Kidney (tissue), 14 donors: Measurements from ENCODE around the gene USP47. TPM values are rescaled to one million over a fixed set of nuclear protein-coding genes. Genes with fewer than 3 reads are reported as not detected.

Experiments
- DNase-seq, 5 donors: peaks; one replicate each; pipeline ENCODE4 v3.0.0-alpha.2; 2013 to 2020
- FAIRE-seq: peaks from 2 replicates; lab custom pipeline; 2012; peaks lifted over from hg19 to GRCh38; lab: Jason Lieb, UNC
- H3K27ac ChIP-seq, 2 donors: one replicate each; pipeline ENCODE4 v1.7.0; 2013; ENCODE audit warnings: low read depth in 2 of 2, low read length in 2 of 2, inconsistent platforms in 1 of 2
- H3K27me3 ChIP-seq: one replicate; pipeline ENCODE4 v1.7.1; 2013; ENCODE audit warnings: low read length, inconsistent platforms; ENCODE audit not compliant: control insufficient read depth, insufficient read depth
- H3K36me3 ChIP-seq, 3 donors: one replicate each; pipeline versions ENCODE4 v1.7.0 to v1.7.1; 2013; ENCODE audit warnings: low read length in 3 of 3, control low read depth in 1 of 3, inconsistent platforms in 1 of 3; ENCODE audit not compliant: insufficient read depth in 3 of 3, control insufficient read depth in 2 of 3
- H3K4me1 ChIP-seq, 3 donors: one replicate each; pipeline versions ENCODE4 v1.7.0 to v1.7.1; 2013; ENCODE audit warnings: low read length in 3 of 3, inconsistent platforms in 1 of 3, low read depth in 1 of 3; ENCODE audit not compliant: control insufficient read depth in 2 of 3, insufficient read depth in 2 of 3
- H3K4me3 ChIP-seq, 3 donors: one replicate each; pipeline versions ENCODE4 v1.7.0 to v1.8.1; 2013; ENCODE audit warnings: low read length in 3 of 3, control low read depth in 1 of 3, inconsistent platforms in 1 of 3
- H3K9ac ChIP-seq, 3 donors: one replicate each; pipeline versions ENCODE4 v1.7.0 to v1.7.1; 2013; ENCODE audit warnings: low read length in 3 of 3, control low read depth in 1 of 3, inconsistent platforms in 1 of 3
- H3K9me3 ChIP-seq, 3 donors: one replicate each; pipeline versions ENCODE4 v1.7.0 to v1.7.1; 2013; ENCODE audit warnings: low read length in 3 of 3, control low read depth in 1 of 3, inconsistent platforms in 1 of 3; ENCODE audit not compliant: control insufficient read depth in 2 of 3, insufficient read depth in 1 of 3
- CTCF ChIP-seq: IDR thresholded peaks from 3 replicates; pipeline ENCODE4 v1.5.1; 2012; ENCODE audit warnings: mild to moderate bottlenecking, moderate library complexity, borderline replicate concordance; ENCODE audit not compliant: insufficient read depth; ENCODE audit errors: extremely low read depth
- intact Hi-C: fragments of 100-400 bp; cut with DNase I; formaldehyde crosslinking; loops from one replicate; pipeline ENCODE4 v1.11.1; 2022
- polyA plus RNA-seq: library from polyadenylated mRNA; stranded (reverse); fragments of 350-450 nt; fragmentation: Illumina TruSeq; extraction: RNeasy Lipid Tissue Mini Kit (QIAGEN cat#74804); gene quantifications from one replicate; pipeline ENCODE4 v1.2.3, GENCODE V29; 2014; ENCODE audit warnings: low read depth, low replicate concordance; ENCODE audit not compliant: insufficient read depth
- total RNA-seq: library from RNA; stranded (reverse); fragmentation: NEBNext Ultra II Directional; extraction: Animal tissue kit (Norgen Biotek cat#: 25700); gene quantifications from one replicate; pipeline ENCODE4 v1.2.1, GENCODE V29; 2021
- donor health status: control.
- donor health status: control.
- donor health status: control.
- donor health status: control.
- donor health status: control.
- donor health status: DM: yes; HTN: yes; CAD: no.
- donor health status: Normal renal cell carcinoma (clear cell type).

The USP47 gene
- total and polyA plus RNA-seq, 2 donors from 2014 or later = 16.3 to 43.3 TPM

DNA sequence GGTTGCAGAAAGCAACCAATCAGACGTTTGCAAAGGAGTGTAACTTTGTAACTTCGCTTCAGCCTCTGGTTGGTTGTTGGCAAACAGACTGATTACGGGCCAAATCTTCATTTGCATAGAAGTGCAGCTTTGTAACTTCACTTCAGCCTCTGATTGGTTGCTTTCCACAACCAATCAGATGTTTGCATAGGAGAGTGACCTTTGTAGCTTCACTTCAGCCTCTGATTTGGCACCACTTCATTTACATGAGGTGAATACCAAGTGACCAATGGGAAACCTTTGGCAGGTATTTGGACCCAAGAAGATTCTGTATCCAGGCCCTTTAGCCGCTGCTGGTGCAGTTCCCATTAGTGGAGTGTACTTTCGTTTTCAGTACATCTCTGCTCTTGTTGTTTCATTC, 16.0 kb downstream of the USP47 start:
- Histone ChIP-seq H3K9ac (no peak overlapping the region), H3K4me1 (peaks cover 0 to 11% (median 2%) of the 10 kb centered on the region in 3 donors), H3K4me3 (peak overlapping the region in 2 of 3 donors; percentile 3 to 17), H3K9me3 (no peaks in the 10 kb centered on the region), H3K27me3 (no peaks in the 10 kb centered on the region), H3K27ac (no peak overlapping the region), H3K36me3 (no peaks in the 10 kb centered on the region)
- no peak for TF ChIP-seq CTCF
- intact Hi-C loops = no loop called here
- no peak for FAIRE-seq
- no peak for DNase-seq

DNA sequence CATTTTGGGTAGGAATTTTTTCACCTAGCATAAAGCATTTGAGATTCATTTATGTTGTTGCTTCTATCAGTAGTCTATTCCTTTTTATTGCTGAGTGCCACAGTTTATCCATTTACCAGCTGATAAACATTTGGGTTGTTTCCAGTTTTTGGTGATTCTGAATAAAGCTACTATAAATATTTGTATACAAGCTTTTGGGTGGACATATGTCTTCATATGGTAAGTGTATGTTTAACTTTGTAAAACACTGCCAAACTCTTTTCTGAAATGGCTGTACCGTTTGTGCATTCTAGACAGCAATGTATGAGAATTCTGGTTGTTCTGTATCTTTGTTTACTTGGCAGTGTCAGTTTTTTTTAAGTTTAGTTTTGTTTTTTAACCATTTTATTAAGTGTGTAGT, 16.9 kb downstream of the USP47 start:
- intact Hi-C loops = no loop called here
- Histone ChIP-seq H3K9me3 (no peaks in the 10 kb centered on the region), H3K4me1 (peaks cover 0 to 10% (median 0%) of the 10 kb centered on the region in 3 donors), H3K27ac (no peak overlapping the region), H3K4me3 (no peak overlapping the region), H3K9ac (no peak overlapping the region), H3K36me3 (no peaks in the 10 kb centered on the region), H3K27me3 (no peaks in the 10 kb centered on the region)
- DNase-seq (no peak), FAIRE-seq (no peak)
- no peak for TF ChIP-seq CTCF

DNA sequence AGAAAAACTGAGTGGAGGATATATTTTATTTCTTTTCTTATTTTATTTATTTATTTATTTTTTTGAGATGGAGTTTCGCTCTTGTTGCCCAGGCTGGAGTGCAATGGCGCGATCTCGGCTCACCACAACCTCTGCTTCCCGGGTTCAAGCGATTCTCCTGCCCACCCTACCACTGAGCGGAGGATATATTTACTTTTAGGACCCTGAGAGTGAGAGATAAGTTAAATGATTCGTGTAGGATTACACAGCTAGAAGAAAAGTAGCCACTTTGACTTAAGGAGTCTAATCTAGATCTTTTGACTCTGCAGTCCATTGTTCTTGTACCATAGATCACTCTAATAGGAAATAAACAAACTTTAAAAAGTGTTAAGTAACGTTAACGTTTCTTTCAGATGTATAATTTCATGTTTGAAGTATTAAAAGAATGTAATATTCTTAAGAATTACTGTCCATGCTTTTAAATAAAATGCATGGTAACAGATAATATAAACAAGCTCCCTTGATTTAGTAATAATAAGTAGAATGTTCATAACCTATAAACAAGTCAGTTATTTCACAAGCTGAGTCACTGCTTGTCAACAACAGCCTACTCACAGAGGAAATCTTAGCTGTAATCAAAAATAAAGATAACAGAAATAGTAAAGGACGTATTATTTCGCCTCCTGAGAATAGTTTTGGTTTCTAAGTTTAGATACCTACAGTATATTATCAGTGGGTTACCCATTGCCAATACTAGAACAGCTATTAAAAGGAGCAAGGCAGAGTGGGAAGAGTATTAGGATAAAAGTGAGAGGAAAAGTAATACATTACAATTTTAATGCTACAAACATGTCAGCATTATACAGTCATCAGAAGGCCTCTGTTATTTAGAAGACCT, 18.6 kb downstream of the USP47 start:
- Histone ChIP-seq H3K27ac (no peak overlapping the region), H3K36me3 (no peaks in the 10 kb centered on the region), H3K27me3 (no peaks in the 10 kb centered on the region), H3K9ac (no peak overlapping the region), H3K9me3 (no peaks in the 10 kb centered on the region), H3K4me3 (no peak overlapping the region), H3K4me1 (peaks cover 0 to 10% (median 0%) of the 10 kb centered on the region in 3 donors)
- intact Hi-C loops = no loop called here
- DNase-seq (no peak), FAIRE-seq (no peak)
- TF ChIP-seq CTCF = no peak
